Loucy (cell line): Measurements from ENCODE around the gene FAM43B.

Experiments
- CTCF ChIP-seq: fragments of 200-600 bp; sonication (generic); conservative IDR thresholded peaks from 2 replicates; pipeline ENCODE4 v1.5.1; 2014; ENCODE audit warnings: mild to moderate bottlenecking, antibody characterized with exemption, low read length
- EZH2phosphoT487 ChIP-seq: fragments of 200-600 bp; IDR thresholded peaks from 2 replicates; pipeline ENCODE4 v1.6.1; 2018; ENCODE audit warnings: antibody characterized with exemption, mild to moderate bottlenecking, moderate library complexity, borderline replicate concordance

- TF ChIP-seq EZH2phosphoT487 (no peak), CTCF (no peak)
Observed at GRCh38 chr1:20507248-20507563, 45.2 kb upstream of the FAM43B start.
